DND-41 (cell line): Measurements from ENCODE around the gene POGLUT2.

Source experiments
- ATAC-seq: fragments of 200-7000 bp; cut with Tn5 transposase; 3 replicates; pipeline ENCODE4 v1.9.1; 2021; ENCODE audit warnings: low read depth; ENCODE audit not compliant: insufficient read depth
- DNase-seq: peaks from one replicate; pipeline ENCODE4 v3.0.0-alpha.2; 2020
- H2AFZ ChIP-seq: 2 replicates; pipeline ENCODE4 v1.6.0; 2012; ENCODE audit warnings: low read depth, low read length
- H3K27ac ChIP-seq: 2 replicates; pipeline ENCODE4 v1.5.1; 2012; ENCODE audit warnings: low read length, inconsistent platforms
- H3K27me3 ChIP-seq: fragments of 200-600 bp; sonication (generic); 2 replicates; pipeline ENCODE4 v1.6.0; 2012; ENCODE audit warnings: low read length, mild to moderate bottlenecking, inconsistent platforms; ENCODE audit not compliant: insufficient read depth, poor library complexity
- H3K36me3 ChIP-seq: 2 replicates; pipeline ENCODE4 v1.5.1; 2012; ENCODE audit warnings: low read length, inconsistent platforms; ENCODE audit not compliant: insufficient read depth
- H3K4me1 ChIP-seq: 2 replicates; pipeline ENCODE4 v1.5.1; 2012; ENCODE audit warnings: mild to moderate bottlenecking, low read length; ENCODE audit not compliant: insufficient read depth
- H3K4me2 ChIP-seq: 2 replicates; pipeline ENCODE4 v1.6.0; 2012; ENCODE audit warnings: mild to moderate bottlenecking, moderate library complexity, low read length, inconsistent platforms; ENCODE audit not compliant: insufficient read depth
- H3K4me3 ChIP-seq, 2 experiments: fragments of 200-600 bp in 1 of 2; shearing (Covaris generic) in 1 of 2; 2 replicates each; pipeline ENCODE4 v1.5.1; 2012 to 2016; ENCODE audit warnings: inconsistent platforms in 2 of 2, low read length in 2 of 2, mild to moderate bottlenecking in 2 of 2, low read depth in 1 of 2, moderate library complexity in 1 of 2
- H3K79me2 ChIP-seq: 2 replicates; pipeline ENCODE4 v1.6.0; 2012; ENCODE audit warnings: low read length, inconsistent platforms; ENCODE audit not compliant: insufficient read depth
- H3K9ac ChIP-seq: 2 replicates; pipeline ENCODE4 v1.6.0; 2012; ENCODE audit warnings: low read depth, mild to moderate bottlenecking, inconsistent platforms, low read length, moderate library complexity
- H3K9me3 ChIP-seq: 2 replicates; pipeline ENCODE4 v1.5.1; 2012; ENCODE audit warnings: low read length, moderate library complexity, mild to moderate bottlenecking, inconsistent platforms; ENCODE audit not compliant: insufficient read depth, severe bottlenecking
- H4K20me1 ChIP-seq: 2 replicates; pipeline ENCODE4 v1.6.0; 2012; ENCODE audit warnings: low read length; ENCODE audit not compliant: insufficient read depth
- CTCF ChIP-seq: IDR thresholded peaks from 2 replicates; pipeline ENCODE4 v1.5.1; 2012; ENCODE audit warnings: borderline replicate concordance, low read length, moderate library complexity, mild to moderate bottlenecking; ENCODE audit not compliant: poor library complexity, severe bottlenecking; ENCODE audit errors: extremely low read depth
- EZH2 ChIP-seq: IDR thresholded peaks from 3 replicates; pipeline ENCODE4 v1.6.1; 2012; ENCODE audit warnings: borderline replicate concordance, low read depth, mild to moderate bottlenecking, moderate library complexity, low read length, inconsistent platforms; ENCODE audit not compliant: severe bottlenecking

Gene POGLUT2

GRCh38 chr13:102845630-102846260, 47.0 kb upstream of the POGLUT2 start, which contains the start of gene ERCC5:
TSS of gene ERCC5 (plus strand) at chr13:102846032. CDS start at chr13:102846267, 235 bp downstream.
- H3K9ac ChIP-seq, result peak within 1 kb of the TSS; percentile 95
- DNase-seq, result peak; percentile 95
- no peaks in the 10 kb centered on the region for H3K27me3 ChIP-seq
- peak within 1 kb of the TSS; percentile 96 for H3K27ac ChIP-seq
- TF ChIP-seq EZH2 (no peak), CTCF (peak; percentile 47)
- no peaks in the 10 kb centered on the region for H3K9me3 ChIP-seq
- peaks cover 35% of the 10 kb centered on the region for H3K4me1 ChIP-seq
- H3K79me2 ChIP-seq, result peaks cover 62% of the 10 kb centered on the region
- peak; percentile 77 for ATAC-seq
- H3K4me3 ChIP-seq, result peak within 1 kb of the TSS; percentile 88 to 91
- peaks cover 14% of the 10 kb centered on the region; the same call in 1 of the 2 replicates for H4K20me1 ChIP-seq
- H3K4me2 ChIP-seq, result peak within 1 kb of the TSS; percentile 82
- H3K36me3 ChIP-seq, result peaks cover 8% of the 10 kb centered on the region
- H2AFZ ChIP-seq, result peak within 1 kb of the TSS; percentile 78

GRCh38 chr13:102845289-102845629, 46.5 kb upstream of the POGLUT2 start:
- Histone ChIP-seq H3K27ac (peak overlapping the region; percentile 96), H3K4me2 (peak overlapping the region; percentile 82), H3K4me1 (peaks cover 35% of the 10 kb centered on the region), H3K9ac (peak overlapping the region; percentile 95), H3K79me2 (peaks cover 57% of the 10 kb centered on the region), H4K20me1 (peaks cover 10% of the 10 kb centered on the region; the same call in 1 of the 2 replicates), H3K27me3 (no peaks in the 10 kb centered on the region), H3K36me3 (peaks cover 4% of the 10 kb centered on the region), H2AFZ (peak overlapping the region; percentile 78), H3K4me3 (peak overlapping the region; percentile 88 to 91), H3K9me3 (no peaks in the 10 kb centered on the region)
- TF ChIP-seq EZH2 (no peak), CTCF (no peak)
- no peak for DNase-seq
- peak; percentile 32 for ATAC-seq

- Histone ChIP-seq H3K36me3 (peaks cover 37% of the 10 kb centered on the region), H3K9ac (no peak overlapping the region), H4K20me1 (no peaks in the 10 kb centered on the region), H3K4me1 (peaks cover 2% of the 10 kb centered on the region), H3K4me2 (no peak overlapping the region), H3K9me3 (no peaks in the 10 kb centered on the region), H3K27me3 (no peaks in the 10 kb centered on the region), H3K27ac (no peak overlapping the region), H3K79me2 (peaks cover 2% of the 10 kb centered on the region; the same call in 1 of the 2 replicates), H3K4me3 (no peak overlapping the region), H2AFZ (no peak overlapping the region)
- ATAC-seq (no peak), DNase-seq (no peak)
- TF ChIP-seq EZH2, result no peak
- TF ChIP-seq CTCF, result no peak
Measured at GRCh38 chr13:102839462-102839861, 40.7 kb upstream of the POGLUT2 start.

GRCh38 chr13:102838982-102839381, 40.2 kb upstream of the POGLUT2 start:
- TF ChIP-seq CTCF (no peak), EZH2 (no peak)
- no peak for DNase-seq
- no peak overlapping the region for H3K27ac ChIP-seq
- no peak overlapping the region for H3K9ac ChIP-seq
- no peaks in the 10 kb centered on the region; the same call in 1 of the 2 replicates for H3K4me1 ChIP-seq
- no peaks in the 10 kb centered on the region for H3K79me2 ChIP-seq
- H3K4me2 ChIP-seq, result no peak overlapping the region
- no peak overlapping the region for H2AFZ ChIP-seq
- no peaks in the 10 kb centered on the region for H3K9me3 ChIP-seq
- no peak for ATAC-seq
- no peaks in the 10 kb centered on the region for H3K27me3 ChIP-seq
- H3K36me3 ChIP-seq, result peaks cover 37% of the 10 kb centered on the region
- no peaks in the 10 kb centered on the region for H4K20me1 ChIP-seq
- H3K4me3 ChIP-seq, result no peak overlapping the region
